Liver (tissue), 9 donors: ENCODE measurements around the gene PTPRN2. TPM values are rescaled to one million over a fixed set of nuclear protein-coding genes. Genes with fewer than 3 reads are reported as not detected.

Experiments used
- DNase-seq: peaks from one replicate; pipeline ENCODE4 v3.0.0-alpha.2; 2017; ENCODE audit warnings: low spot score
- H3K27ac ChIP-seq, 2 donors: one replicate each; pipeline ENCODE4 v1.7.0; 2013; ENCODE audit warnings: inconsistent platforms in 2 of 2, low read length in 2 of 2, control low read depth in 1 of 2, low read depth in 1 of 2, mild to moderate bottlenecking in 1 of 2
- H3K27me3 ChIP-seq, 4 donors: one replicate each; pipeline versions ENCODE4 v1.6.1 to v1.7.0; 2013; ENCODE audit warnings: low read length in 3 of 4, inconsistent platforms in 1 of 4, mild to moderate bottlenecking in 1 of 4, moderate library complexity in 1 of 4; ENCODE audit not compliant: control insufficient read depth in 4 of 4, insufficient read depth in 4 of 4
- H3K36me3 ChIP-seq, 4 donors: one replicate each; pipeline versions ENCODE4 v1.6.1 to v1.7.0; 2013; ENCODE audit warnings: low read length in 3 of 4, mild to moderate bottlenecking in 3 of 4, low read depth in 1 of 4, moderate library complexity in 1 of 4; ENCODE audit not compliant: control insufficient read depth in 4 of 4, insufficient read depth in 3 of 4
- H3K4me1 ChIP-seq, 4 donors: one replicate each; pipeline versions ENCODE4 v1.6.1 to v1.7.0; 2013; ENCODE audit warnings: low read length in 3 of 4, mild to moderate bottlenecking in 3 of 4, moderate library complexity in 1 of 4; ENCODE audit not compliant: control insufficient read depth in 4 of 4, insufficient read depth in 4 of 4
- H3K4me3 ChIP-seq, 3 donors: one replicate each; pipeline versions ENCODE4 v1.6.1 to v1.7.0; 2013; ENCODE audit warnings: low read length in 3 of 3, control low read depth in 1 of 3, low read depth in 1 of 3, mild to moderate bottlenecking in 1 of 3
- H3K9ac ChIP-seq, 2 donors: one replicate each; pipeline ENCODE4 v1.7.0; 2013; ENCODE audit warnings: low read length in 2 of 2, mild to moderate bottlenecking in 2 of 2, moderate library complexity in 2 of 2, control low read depth in 1 of 2, low read depth in 1 of 2
- H3K9me3 ChIP-seq, 4 donors: one replicate each; pipeline versions ENCODE4 v1.6.1 to v1.7.0; 2013; ENCODE audit warnings: low read length in 3 of 4; ENCODE audit not compliant: control insufficient read depth in 4 of 4
- EGR1 ChIP-seq, 2 donors: IDR thresholded peaks; 2 replicates each; pipeline ENCODE4 v1.6.1; 2016 to 2018; ENCODE audit warnings: antibody characterized with exemption in 2 of 2, low read depth in 2 of 2
- FOXA1 ChIP-seq: IDR thresholded peaks from 2 replicates; pipeline ENCODE4 v1.6.1; 2016; ENCODE audit warnings: antibody characterized with exemption
- FOXA2 ChIP-seq: IDR thresholded peaks from 2 replicates; pipeline ENCODE4 v1.6.1; 2016; ENCODE audit warnings: antibody characterized with exemption
- HNF4A ChIP-seq, 2 donors: conservative IDR thresholded peaks; 2 replicates each; pipeline ENCODE4 v1.6.1; 2016; ENCODE audit warnings: antibody characterized with exemption in 2 of 2, mild to moderate bottlenecking in 2 of 2
- HNF4G ChIP-seq: IDR thresholded peaks from 2 replicates; pipeline ENCODE4 v1.6.1; 2016; ENCODE audit warnings: antibody characterized with exemption
- JUND ChIP-seq, 2 donors: IDR thresholded peaks; 2 replicates each; pipeline ENCODE4 v1.6.1; 2016; ENCODE audit warnings: antibody characterized with exemption in 2 of 2
- NR2F2 ChIP-seq: IDR thresholded peaks from 2 replicates; pipeline ENCODE4 v1.6.1; 2016; ENCODE audit warnings: antibody characterized with exemption
- RAD21 ChIP-seq, 2 donors: IDR thresholded peaks; 2 replicates each; pipeline ENCODE4 v1.6.1; 2016; ENCODE audit warnings: antibody characterized with exemption in 2 of 2, mild to moderate bottlenecking in 2 of 2
- TAF1 ChIP-seq: conservative IDR thresholded peaks from 2 replicates; pipeline ENCODE4 v1.6.1; 2016; ENCODE audit warnings: antibody characterized with exemption, mild to moderate bottlenecking
- YY1 ChIP-seq: IDR thresholded peaks from 2 replicates; pipeline ENCODE4 v1.6.1; 2016; ENCODE audit warnings: antibody characterized with exemption, mild to moderate bottlenecking
- WGBS: extraction: QIAGEN DNeasy Blood & Tissue Kit; methylation state at CpG from one replicate; pipeline ENCODE4 v1.1.7; 2013; 5-methylcytosine and 5-hydroxymethylcytosine counted together
- polyA plus RNA-seq, 2 donors: library from polyadenylated mRNA; stranded (reverse) in 1 of 2; unstranded in 1 of 2; fragments of 200-250 nt in 1 of 2; fragments of >200 nt in 1 of 2; fragmentation: Nextera tagmentation in 1 of 2; extraction: Ambion mirVana in 1 of 2; gene quantifications; one replicate each; pipeline versions ENCODE4 v1.2.1 to v1.2.3, GENCODE V29; 2013 to 2015
- total RNA-seq, 2 donors: library from RNA; depleted of rRNA; stranded (reverse); fragments of >200 nt; gene quantifications; one replicate each; pipeline ENCODE4 v1.2.3, GENCODE V29; 2014
- TF ChIP-seq, protein P1 (sequence below): IDR thresholded peaks from 2 replicates; pipeline ENCODE4 v1.6.1; 2016; ENCODE audit warnings: antibody characterized with exemption
- TF ChIP-seq, protein P2 (sequence below): fragments of 150-350 bp; IDR thresholded peaks from 2 replicates; pipeline ENCODE4 v1.5.1; 2017; ENCODE audit warnings: improper control_type of control experiment, low read depth, low read length; ENCODE audit not compliant: missing input control
- TF ChIP-seq, protein P3 (sequence below): IDR thresholded peaks from 2 replicates; pipeline ENCODE4 v1.6.1; 2016; ENCODE audit warnings: antibody characterized with exemption
- TF ChIP-seq, protein P4 (sequence below): IDR thresholded peaks from 2 replicates; pipeline ENCODE4 v1.6.1; 2016; ENCODE audit warnings: antibody characterized with exemption
- donor health status: healthy.
- donor health status: healthy.
- donor health status: healthy.
- donor health status: healthy.
- donor health status: healthy.

PTPRN2 gene
- total and polyA plus RNA-seq, 4 donors: 0.75 to 1.9 (median 1.1) TPM

DNA sequence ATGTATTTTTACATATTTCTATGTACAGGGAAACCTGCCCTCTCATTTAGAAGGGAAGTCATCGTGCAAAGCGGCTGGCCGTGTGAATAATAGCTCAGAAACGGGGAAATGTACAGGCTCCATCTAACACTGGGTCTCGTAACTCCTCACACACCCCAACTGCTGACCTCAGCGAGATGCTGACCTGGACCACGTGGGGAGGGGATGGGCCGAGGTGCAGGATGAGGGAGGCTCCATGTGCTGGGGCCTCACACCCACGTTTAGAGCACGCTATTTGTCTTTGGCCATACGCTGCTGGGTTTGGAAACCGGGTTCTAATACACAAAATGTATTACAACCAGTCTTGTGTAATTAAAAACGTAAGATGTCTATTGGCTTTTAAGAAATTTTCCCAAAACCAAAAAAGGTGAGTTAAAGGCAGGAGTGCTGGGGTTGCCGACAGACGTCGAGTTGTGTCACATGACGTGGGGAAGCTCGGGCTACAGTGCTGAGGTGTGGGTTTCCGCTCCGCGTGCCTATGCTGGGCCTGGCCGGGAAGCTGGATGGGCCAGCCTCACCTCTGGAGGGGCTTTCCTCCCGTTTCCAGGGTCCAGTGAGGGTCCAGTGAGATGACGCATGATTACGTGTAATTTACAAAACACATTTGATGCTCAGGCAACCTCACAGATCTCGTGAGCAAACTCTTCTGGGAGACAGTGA, 1035.2 kb downstream of the PTPRN2 start:
- Histone ChIP-seq H3K27ac (no peak overlapping the region), H3K4me3 (no peak overlapping the region), H3K9me3 (no peaks in the 10 kb centered on the region), H3K9ac (no peak overlapping the region), H3K27me3 (no peaks in the 10 kb centered on the region), H3K36me3 (no peaks in the 10 kb centered on the region), H3K4me1 (peaks cover 0 to 6% (median 1%) of the 10 kb centered on the region in 4 donors)
- TF ChIP-seq RAD21 (IDR thresholded peaks at IDR 0.05) (no peak), HNF4A (conservative IDR thresholded peaks at IDR 0.05) (no peak), EGR1 (IDR thresholded peaks at IDR 0.05; ENCODE audit: low read depth in 2 of 2) (no peak), NR2F2 (no peak), FOXA2 (no peak)
- WGBS: 93% methylated on average over 26 of the region's 26 CpGs
- DNase-seq: no peak

DNA sequence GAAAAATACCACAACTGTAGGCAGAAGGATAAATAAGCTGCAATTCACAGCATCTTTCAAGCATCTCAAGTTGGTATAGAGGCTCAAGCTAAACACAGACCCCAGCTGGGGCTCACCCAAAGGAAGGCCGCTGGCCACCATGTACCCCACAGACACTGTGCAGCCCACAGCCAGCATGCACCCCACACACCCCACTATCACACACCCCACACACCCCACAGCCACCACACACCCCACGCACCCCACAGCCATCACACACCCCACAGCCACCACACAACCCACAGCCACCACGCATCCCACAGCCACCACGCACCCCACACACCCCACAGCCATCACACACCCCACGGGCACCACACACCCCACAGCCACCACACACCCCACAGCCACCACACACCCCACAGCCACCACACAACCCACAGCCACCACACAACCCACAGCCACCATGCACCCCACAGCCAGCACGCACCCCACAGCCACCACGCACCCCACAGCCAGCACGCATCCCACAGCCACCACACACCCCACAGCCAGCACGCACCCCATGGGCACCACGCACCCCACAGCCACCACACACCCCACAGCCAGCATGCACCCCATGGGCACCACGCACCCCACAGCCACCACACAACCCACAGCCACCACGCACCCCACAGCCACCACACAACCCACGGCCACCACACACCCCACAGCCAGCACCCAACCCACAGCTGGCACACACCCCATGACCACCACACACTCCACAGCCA, 1036.1 kb downstream of the PTPRN2 start:
- H3K4me1 ChIP-seq: peaks cover 0 to 6% (median 1%) of the 10 kb centered on the region in 4 donors
- H3K27ac ChIP-seq: no peak overlapping the region
- H3K4me3 ChIP-seq: no peak overlapping the region
- no peak for DNase-seq
- WGBS: 95% methylated on average over 13 of the region's 13 CpGs
- H3K36me3 ChIP-seq: no peaks in the 10 kb centered on the region
- H3K27me3 ChIP-seq: no peaks in the 10 kb centered on the region
- no peak overlapping the region for H3K9ac ChIP-seq
- TF ChIP-seq FOXA1: no peak
- TF ChIP-seq, protein P1, sequence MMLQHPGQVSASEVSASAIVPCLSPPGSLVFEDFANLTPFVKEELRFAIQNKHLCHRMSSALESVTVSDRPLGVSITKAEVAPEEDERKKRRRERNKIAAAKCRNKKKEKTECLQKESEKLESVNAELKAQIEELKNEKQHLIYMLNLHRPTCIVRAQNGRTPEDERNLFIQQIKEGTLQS: no peak
- TF ChIP-seq RAD21 (IDR thresholded peaks at IDR 0.05): no peak
- no peak for TF ChIP-seq JUND (IDR thresholded peaks at IDR 0.05)
- no peaks in the 10 kb centered on the region for H3K9me3 ChIP-seq

DNA sequence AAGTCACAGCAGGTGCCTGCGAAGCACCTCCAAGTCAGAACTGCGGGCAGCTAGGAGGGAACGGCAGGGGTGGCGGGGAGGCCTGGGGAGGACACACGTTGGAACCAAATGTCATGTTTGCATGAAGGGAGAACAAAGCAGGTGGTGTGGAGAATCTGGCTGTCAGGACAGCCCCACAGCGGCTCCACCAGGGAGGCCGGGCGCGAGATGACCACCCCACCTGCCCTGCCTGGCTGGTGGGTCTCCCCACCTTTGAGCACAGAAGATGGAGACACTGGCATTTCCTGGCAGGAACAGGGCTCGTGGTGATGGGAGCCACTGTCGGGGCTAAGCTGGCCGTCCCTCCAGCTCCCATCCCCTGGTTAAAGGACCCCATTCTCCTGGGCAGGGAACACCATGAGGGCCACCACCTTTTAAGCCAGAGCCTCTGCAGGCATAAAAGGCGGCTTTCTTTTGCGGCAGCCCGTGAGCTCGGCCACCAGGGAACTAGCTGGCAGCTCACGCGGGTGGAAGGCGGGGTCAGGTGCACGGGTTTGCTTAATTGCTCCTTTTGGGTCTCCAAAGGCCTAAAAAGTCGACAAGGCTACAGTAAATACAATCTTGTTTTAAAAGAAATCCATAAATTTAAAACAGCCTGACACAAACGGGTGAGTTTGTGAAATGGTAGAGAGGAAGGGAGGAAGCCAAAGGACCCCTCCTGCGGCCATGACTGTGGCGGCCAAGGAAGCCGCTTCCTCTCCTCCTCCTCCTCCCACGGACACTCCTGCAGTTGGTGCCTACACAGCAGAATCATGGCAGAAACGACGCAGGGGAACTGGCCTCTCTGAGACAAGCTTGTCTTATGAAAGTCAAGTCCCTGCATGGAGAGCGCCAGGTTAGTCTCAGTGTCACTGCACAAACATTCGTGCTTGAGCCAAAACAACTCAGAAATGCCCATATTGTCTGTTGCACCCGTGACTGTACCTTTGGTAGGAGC, 1037.0 kb downstream of the PTPRN2 start:
- TF ChIP-seq FOXA2 (no peak), EGR1 (IDR thresholded peaks at IDR 0.05; ENCODE audit: low read depth in 2 of 2) (no peak), HNF4A (conservative IDR thresholded peaks at IDR 0.05) (no peak), YY1 (no peak), HNF4G (no peak), TAF1 (no peak), RAD21 (IDR thresholded peaks at IDR 0.05) (no peak)
- TF ChIP-seq, protein P2, sequence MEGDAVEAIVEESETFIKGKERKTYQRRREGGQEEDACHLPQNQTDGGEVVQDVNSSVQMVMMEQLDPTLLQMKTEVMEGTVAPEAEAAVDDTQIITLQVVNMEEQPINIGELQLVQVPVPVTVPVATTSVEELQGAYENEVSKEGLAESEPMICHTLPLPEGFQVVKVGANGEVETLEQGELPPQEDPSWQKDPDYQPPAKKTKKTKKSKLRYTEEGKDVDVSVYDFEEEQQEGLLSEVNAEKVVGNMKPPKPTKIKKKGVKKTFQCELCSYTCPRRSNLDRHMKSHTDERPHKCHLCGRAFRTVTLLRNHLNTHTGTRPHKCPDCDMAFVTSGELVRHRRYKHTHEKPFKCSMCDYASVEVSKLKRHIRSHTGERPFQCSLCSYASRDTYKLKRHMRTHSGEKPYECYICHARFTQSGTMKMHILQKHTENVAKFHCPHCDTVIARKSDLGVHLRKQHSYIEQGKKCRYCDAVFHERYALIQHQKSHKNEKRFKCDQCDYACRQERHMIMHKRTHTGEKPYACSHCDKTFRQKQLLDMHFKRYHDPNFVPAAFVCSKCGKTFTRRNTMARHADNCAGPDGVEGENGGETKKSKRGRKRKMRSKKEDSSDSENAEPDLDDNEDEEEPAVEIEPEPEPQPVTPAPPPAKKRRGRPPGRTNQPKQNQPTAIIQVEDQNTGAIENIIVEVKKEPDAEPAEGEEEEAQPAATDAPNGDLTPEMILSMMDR: no peak
- TF ChIP-seq, protein P3, sequence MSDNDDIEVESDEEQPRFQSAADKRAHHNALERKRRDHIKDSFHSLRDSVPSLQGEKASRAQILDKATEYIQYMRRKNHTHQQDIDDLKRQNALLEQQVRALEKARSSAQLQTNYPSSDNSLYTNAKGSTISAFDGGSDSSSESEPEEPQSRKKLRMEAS: no peak
- TF ChIP-seq, protein P4, sequence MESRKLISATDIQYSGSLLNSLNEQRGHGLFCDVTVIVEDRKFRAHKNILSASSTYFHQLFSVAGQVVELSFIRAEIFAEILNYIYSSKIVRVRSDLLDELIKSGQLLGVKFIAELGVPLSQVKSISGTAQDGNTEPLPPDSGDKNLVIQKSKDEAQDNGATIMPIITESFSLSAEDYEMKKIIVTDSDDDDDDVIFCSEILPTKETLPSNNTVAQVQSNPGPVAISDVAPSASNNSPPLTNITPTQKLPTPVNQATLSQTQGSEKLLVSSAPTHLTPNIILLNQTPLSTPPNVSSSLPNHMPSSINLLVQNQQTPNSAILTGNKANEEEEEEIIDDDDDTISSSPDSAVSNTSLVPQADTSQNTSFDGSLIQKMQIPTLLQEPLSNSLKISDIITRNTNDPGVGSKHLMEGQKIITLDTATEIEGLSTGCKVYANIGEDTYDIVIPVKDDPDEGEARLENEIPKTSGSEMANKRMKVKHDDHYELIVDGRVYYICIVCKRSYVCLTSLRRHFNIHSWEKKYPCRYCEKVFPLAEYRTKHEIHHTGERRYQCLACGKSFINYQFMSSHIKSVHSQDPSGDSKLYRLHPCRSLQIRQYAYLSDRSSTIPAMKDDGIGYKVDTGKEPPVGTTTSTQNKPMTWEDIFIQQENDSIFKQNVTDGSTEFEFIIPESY: no peak
- Histone ChIP-seq H3K9me3 (no peaks in the 10 kb centered on the region), H3K4me3 (no peak overlapping the region), H3K9ac (no peak overlapping the region), H3K27me3 (no peaks in the 10 kb centered on the region), H3K4me1 (peaks cover 0 to 4% (median 1%) of the 10 kb centered on the region in 4 donors), H3K36me3 (no peaks in the 10 kb centered on the region), H3K27ac (no peak overlapping the region)
- DNase-seq: no peak
- 91% methylated on average over 31 of the region's 31 CpGs for WGBS
